ENCODE measurements around the gene RSPH9.
"Not testable (repeated sequence)": the region's sequence is repeated elsewhere in the genome, so short reads cannot be mapped to it uniquely, and the experiment has no call there.

RSPH9 gene

DNA sequence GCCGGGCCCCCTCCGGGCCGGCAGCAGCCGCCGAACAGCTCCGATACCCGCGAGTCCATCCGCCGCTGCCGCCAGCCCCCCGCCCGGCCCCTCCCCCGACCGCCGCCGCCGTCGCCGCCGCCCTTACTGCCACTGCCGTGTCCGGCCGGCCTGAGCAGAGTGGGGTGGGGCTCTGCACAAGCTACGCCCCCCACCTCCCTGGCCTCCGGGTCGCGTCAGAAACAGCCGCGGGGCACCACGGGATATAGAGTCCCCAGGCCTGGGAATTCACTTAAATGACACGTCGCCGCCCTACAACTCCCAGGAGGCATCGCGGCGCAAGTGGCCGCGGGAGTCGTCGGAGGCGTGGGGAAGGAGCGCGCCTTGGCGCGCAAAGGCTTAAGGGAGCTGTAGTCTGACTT is 15.7 kb upstream of the RSPH9 start, which contains the start of gene GTPBP2:
Gene GTPBP2, minus strand, starts transcription at position 161 of the 401 bp plus-strand sequence. Its CDS starts 102 bp downstream, at position 59.
- Histone ChIP-seq H3K4me3 (peak within 1 kb of the TSS; percentile 86), H3K27ac (peak within 1 kb of the TSS; percentile 95 to 97)
- peak; percentile 99 for DNase-seq (ENCODE audit: low spot score)
- TF ChIP-seq CTCF (IDR thresholded peaks at IDR 0.05): no peak

GRCh38 chr6:43629505-43630300 is 15.1 kb upstream of the RSPH9 start:
- H3K27ac ChIP-seq: peak overlapping the region; percentile 95 to 97
- no peak for TF ChIP-seq CTCF (IDR thresholded peaks at IDR 0.05)
- peak; percentile 97 for DNase-seq (ENCODE audit: low spot score)
- H3K4me3 ChIP-seq: peak overlapping the region; percentile 86

- no peak overlapping the region for H3K27ac ChIP-seq
- TF ChIP-seq CTCF (IDR thresholded peaks at IDR 0.05): no peak
- DNase-seq (ENCODE audit: low spot score): no peak
- no peak overlapping the region for H3K4me3 ChIP-seq
Observed at GRCh38 chr6:43630980-43631619, 13.7 kb upstream of the RSPH9 start.

DNA sequence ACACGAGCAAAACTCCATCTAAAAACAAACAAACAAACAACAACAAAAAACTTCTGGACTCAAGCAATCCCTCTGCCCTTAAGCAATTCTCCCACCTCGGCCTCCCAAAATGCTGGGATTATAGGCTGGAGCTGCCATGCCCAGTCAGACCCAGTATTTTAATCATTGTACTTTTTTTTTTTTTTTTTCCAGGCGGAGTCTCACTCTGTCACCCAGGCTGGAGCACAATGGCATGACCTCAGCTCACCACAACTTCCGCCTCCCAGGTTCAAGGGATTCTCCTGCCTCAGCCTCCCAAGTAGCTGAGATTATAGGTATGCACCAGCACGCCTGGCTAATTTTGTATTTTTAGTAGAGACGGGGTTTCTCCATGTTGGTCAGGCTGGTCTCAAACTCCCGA is 11.8 kb upstream of the RSPH9 start:
- H3K27ac ChIP-seq; DNase-seq (ENCODE audit: low spot score); H3K4me3 ChIP-seq: not testable (repeated sequence)

GRCh38 chr6:43634702-43635303 is 10.0 kb upstream of the RSPH9 start:
- no peak overlapping the region for H3K4me3 ChIP-seq
- DNase-seq (ENCODE audit: low spot score): no peak
- no peak for TF ChIP-seq CTCF (IDR thresholded peaks at IDR 0.05)

GRCh38 chr6:43635387-43636307 is 9.2 kb upstream of the RSPH9 start, which contains the start of gene MAD2L1BP:
TSS of gene MAD2L1BP (plus strand) at chr6:43635840. CDS start at chr6:43635876, 36 bp downstream.
- H3K4me3 ChIP-seq: peak within 1 kb of the TSS; percentile 96
- no peak for TF ChIP-seq CTCF (IDR thresholded peaks at IDR 0.05)
- H3K27ac ChIP-seq: peak within 1 kb of the TSS; percentile 55 to 93
- peak; percentile 87 for DNase-seq (ENCODE audit: low spot score)

More at GRCh38 chr6:43634702-43635303, 10.0 kb upstream of the RSPH9 start:
- H3K27ac ChIP-seq: peak overlapping the region in 1 of 2 donors; percentile 55

All from coronary artery (tissue), 2 donors.